HG02973 (cell line): ENCODE results near the gene ZFYVE28.
A peak's percentile ranks its signal among the peaks of the same experiment; 100 is the strongest.
"Not testable (repeated sequence)": the region's sequence is repeated elsewhere in the genome, so short reads cannot be mapped to it uniquely, and the experiment has no call there.

Experiments
- ATAC-seq: cut with Tn5 transposase; IDR thresholded peaks from one replicate; pipeline ENCODE4 v1.9.1; 2021; ENCODE audit warnings: moderate library complexity; ENCODE audit not compliant: unreplicated experiment

The ZFYVE28 gene

DNA sequence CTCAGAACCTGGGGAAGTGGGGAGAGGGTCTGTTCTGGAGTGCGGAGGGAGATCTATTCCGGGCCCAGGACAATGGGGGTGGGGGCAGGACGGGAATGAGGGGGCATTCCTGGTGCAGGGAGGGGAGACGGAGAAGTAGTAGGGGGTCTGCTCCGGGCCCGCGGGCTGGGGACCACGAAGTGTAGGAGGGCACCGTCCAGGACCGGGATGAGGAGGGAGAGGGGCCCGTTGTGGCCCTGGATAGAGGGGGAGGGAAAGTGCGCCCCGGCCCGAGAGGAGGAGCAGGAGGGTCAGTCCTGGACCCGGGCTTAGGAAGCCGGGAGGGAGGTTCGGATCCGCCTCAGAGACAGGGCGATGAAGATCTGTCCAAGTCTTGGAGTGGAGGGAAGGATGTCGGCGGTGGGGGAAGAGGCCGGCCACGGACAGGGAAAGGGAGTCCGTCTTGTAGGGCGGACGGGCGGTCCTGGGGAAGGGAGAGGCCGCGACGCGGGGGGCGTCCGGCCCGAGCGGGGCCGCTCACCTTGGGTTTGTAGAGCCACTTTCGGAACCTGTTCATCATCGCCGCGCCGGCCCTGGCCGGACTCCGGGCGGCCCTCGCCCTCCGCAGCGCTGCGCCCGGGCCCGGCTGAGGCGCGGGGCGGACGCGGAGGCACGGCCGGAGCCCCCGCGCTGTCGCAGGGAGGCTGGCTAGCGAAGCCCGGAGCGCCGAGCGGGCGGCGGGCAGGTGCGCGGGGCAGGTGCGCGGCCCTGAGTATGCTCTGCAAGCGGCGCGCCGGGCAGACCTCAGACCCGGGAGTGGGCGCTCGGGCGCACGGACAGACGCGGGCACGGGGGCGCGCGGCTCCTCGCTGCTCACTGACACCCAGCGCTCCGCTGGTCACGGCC, at the start of gene ZFYVE28:
TSS of gene ZFYVE28 (minus strand) at position 881 of the 885 bp plus-strand sequence. CDS start at position 559, 322 bp downstream.
- ATAC-seq = peak; percentile 31

DNA sequence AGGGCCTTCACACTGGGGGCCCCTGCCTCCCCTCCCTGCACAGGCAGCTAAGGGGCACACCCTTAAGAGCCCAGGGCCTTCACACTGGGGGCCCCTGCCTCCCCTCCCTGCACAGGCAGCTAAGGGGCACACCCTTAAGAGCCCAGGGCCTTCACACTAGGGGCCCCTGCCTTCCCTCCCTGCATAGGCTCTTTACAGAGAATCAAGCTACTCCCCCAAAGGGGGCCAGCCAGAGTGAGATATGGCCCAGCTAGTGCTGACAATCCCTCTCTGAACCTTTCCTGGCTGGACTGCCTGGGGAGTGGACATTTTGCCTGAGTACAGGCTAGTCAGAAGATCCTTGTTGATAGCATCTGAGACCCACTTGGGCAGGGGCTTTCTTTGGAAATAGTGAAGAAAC, 47.1 kb upstream of the ZFYVE28 start:
- ATAC-seq = not testable (repeated sequence)

DNA sequence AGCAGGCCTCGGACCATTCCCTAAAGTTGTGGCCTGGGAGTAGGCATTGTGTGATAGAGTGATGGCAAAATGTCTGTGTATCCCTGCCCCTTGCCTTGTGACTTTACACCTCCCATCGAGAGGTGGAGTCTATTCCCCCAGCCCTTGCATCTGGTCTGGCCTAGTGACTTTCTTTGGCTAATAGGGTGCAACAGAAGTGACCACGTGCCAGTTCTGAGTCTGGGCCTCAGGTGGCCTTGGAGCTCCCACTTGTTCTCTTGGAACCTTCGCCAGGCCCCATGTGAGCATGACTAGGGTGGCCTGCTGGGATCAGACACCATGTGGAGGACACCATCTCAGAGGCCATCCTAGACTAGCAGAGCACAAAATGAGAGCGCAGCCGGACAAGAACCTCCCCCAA, 46.6 kb upstream of the ZFYVE28 start:
- no peak for ATAC-seq

DNA sequence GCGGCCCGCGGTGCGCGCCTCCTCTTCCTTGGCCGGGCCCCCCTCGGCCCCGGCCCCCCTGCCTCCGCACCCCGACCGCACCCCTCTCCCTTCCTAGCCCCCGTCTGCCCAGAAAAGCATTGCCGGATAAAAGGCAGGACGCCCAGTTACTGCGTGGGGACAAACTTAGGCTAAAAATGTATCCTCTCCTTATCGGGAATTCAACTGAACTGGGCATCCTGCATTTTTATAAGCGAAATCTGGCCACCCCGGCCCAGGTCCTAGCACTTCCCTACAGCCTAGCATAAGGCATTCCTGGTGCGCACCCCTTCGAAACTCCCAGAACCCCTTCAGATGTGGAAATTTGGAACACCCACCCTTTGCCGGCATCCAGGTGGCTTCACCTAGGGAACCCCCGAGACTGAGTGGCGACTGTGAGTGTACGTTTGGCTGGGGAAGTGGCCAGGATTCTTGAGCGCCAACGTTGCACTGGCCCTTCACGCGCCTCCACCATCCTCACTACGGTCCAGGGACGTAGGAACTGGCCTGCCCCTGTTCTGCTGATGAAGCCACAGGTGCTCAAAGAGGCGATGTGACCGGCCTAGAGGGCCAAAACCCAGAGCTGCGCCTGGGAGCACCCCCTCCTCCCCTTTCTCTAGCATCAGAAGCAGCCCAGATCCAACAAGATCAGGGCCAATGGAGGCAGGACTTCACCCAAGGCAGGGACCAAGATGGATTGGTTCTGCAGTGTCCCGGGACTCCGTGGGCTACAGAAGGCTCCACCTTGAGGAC, 44.7 kb upstream of the ZFYVE28 start:
- no peak for ATAC-seq

DNA sequence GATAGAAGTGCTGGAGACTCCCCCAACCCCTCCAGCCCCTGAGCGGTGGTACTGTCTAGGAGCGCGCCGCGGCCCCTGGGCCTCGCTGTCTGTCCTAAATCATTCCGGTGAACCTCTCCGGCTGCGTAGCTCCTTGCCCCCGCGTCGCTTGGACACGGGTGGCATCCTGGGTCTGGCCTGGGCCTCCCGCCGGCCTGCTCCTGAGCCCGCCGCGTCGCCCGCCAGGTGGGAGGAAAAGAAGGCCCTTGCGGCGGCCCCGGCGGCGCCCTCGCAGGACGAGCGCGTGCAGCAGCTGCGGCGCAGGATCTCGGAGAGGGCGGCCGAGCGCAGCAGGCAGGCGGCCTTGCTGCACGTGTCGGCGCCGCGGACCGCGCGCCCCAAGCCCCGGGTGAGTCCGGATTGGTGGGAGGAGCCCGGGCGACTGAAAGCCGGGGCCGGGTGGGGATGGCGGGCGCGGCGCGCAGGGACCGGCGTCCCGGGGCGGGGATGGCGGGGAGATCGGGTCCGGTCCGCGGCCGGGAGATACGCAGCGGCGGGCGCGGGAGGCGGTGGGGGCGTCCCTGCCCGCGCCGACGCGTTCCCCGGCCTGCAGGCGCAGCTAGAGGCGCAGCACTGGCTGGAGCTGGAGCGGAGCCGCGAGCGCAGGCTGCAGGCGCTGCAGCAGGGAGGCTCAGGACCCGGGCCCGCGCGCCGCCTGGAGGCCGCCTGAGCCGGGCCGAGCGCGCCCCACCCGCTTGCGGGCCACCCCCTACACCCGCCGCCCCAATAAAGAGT, 44.0 kb upstream of the ZFYVE28 start:
- peak; percentile 66 for ATAC-seq

DNA sequence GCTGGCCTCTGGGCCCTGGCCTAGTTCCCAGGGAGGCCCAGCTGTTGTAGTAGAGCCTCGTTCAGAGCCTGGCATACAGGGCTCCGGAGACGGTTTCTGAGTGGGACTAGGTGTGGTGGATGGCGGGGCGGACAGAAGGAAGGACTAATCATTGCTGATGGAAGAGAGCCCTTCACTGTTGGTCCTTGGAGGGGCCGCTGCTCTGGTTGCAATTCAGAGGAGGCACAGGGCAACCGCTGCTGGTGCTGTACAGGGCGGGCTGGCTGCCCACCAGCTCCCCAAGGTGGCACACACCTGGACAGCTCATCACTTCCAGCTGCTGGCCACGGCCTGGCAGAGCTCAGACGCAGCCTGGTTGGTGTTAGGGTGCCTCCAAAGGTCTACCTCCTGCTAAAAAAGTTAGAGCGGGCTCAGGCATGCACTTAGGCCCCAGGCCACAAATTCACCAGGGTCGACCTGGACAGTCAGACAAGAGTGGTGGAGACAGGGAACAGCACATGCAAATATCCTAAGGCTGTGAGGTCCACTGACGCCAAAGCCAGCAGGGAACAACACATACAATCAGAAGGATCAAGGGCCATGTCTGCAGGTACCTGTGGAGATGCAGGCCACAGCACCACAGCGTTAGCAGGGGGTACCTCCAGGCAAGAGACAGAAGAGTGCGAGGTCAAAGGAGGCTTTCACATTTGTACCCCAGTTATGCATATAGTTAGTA, 43.0 kb upstream of the ZFYVE28 start:
- ATAC-seq = no peak

DNA sequence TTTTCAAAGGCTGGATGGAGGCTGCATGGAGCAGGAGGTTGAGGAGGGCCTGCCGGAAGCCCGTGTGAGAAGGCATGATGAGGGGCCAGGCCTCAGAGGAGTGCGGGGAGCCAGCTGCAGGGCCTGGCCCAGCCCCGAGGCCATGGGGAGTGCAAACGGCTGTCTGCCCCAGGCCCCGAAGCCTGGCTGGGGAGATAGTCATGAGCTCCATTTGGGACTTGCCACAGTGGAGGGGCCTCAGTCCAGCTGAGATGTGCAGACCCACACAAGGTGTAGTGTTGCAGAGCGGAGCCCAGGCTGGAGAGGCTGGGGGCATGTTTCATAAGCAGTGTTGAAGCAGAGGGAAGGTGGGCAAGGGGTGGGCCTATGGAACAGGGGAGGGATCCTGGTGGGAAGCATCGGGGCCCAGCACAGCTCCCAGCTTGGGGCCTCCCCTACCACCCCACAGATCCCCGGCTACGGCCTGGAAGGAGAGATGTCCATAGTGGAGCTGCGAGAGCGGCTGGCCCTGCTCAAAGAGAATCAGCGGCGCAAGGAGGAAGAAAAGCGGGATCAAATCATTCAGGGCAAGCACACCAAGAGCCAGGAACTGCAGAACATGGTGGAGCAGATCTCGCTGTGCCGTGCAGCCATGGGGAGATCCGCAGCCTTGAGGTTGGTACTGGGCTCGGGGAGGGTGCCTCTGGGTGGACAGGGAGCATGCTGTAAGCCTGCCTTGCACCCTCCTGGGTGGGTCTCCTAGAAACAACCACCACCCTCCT, 41.3 kb upstream of the ZFYVE28 start:
- ATAC-seq = no peak

DNA sequence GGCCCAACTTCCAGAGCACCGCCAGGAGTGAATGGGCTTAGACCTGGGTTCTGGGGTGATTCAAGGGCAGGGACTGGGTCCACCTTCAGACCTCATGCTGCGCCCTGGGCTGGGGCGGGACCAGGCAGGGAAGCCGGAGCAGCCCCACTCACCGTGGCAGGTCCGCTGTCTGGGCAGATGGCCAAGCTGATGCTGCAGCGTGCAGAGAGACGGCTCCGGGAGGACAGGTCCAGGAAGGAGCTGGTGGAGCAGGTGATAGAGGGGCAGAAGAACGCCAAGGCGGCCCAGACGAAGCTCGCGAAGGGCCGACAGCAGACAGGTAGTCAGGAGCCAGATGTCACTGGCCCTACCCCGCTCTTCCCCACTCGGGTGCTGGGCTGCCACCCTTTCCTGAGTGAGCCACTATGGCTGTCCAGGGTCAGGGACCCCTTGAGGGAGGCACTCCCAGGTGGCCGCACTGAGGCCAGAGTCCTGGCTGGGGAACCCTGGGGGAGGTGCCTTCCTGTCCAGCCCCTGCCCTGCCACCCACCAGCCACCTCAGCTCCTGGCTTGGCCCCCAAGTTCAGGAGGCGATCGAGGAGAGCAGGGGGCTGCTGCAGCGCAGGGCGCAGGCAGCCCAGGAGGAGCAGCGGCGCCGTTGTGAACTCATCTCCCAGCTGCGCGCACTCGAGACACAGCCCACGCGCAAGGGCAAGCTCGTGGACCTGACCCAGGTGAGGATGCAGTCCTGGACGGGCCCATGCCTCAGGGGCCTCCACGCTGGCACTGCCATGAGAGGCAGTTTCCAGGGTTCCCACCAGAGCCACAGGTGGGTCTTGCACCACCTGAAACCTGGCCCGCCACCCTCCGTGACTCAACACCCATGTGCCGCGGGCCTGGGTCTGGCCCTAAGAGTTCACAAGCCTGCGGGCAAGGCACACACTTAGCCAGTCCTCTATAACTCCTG, 40.4 kb upstream of the ZFYVE28 start:
- no peak for ATAC-seq

DNA sequence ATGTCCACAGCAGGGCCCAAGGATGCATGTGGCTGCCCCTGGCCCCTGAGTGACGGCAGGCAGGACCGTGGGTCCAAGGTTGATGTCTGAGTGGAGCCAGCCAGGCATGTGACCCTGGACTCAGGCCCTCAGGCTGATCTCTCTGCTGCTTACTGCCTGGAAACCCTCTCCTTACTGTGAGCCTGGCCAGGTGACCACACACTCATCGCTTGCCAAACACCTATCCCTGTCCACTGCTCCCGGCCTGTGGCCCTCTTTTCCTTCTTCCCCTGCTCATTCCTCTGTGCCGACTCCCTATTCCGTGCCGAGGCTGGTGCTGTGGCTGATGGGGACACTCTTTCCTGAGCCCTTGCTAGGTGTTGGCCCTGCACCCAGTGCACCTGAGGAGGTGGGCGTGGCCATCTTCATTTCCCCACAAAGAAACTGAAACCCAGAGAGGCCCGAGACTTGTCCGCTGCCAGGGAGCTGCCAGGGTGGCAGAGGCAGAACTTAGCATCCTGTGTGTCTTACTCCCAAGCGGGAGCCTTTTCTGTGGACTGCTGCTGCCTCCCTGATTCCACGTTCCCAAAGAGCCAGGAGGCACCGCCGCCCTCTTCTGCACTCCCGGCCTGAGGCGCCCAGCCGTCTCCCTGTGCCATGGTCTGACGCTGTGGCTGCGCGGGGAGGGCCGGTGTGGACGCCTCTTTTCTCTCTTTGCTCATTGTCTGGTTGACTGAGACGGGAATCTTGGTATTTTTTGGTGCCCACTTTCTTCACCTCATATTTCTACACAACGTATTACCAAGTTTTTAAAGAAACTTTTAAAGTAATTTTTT, 39.2 kb upstream of the ZFYVE28 start:
- ATAC-seq = no peak

DNA sequence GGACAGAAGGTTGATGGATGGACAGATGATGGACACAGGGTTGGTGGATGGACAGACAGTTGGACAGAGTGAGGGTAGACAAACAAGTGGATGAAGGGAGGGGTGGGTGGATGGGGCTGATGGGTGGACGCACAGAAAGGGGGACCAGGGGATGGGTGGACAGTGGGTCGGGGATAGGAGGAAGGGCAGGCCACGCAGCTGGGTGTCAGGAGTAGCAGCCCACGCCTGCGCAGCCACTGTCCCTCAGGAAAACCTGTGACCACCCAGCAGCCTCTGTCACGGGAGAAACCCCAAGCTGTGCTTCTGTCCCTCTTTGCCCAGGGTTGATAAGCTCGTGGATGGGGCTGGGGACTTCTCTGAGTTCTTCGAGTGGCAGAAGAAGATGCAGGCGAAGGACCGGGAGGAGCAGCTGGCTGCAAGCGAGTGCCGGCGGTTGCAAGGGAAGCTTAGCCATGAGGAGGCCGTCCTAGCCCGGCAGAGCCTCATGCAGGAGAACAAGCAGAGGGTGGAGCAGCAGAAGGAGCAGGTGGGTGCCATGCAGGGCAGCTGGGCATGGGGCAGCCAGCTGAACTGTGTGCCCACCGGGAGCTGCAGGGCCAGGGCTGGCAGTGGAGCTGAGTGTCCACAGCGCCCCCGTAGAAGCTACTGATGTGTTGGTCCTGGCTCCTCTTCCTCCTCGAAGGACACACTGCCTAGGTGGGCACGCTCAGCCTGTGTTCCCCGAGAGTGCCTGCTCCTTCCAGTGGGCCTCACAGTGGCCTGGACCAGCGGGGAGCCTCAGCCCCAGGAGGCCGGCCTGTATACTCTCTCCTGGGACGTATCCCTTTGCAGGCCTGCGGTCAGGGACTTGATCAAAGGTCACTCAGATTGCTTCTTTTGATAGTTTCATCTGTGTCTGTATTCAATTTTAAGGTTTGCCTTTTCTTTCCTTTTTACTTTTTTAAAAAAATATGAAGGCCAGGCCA, 33.7 kb upstream of the ZFYVE28 start:
- ATAC-seq = no peak

DNA sequence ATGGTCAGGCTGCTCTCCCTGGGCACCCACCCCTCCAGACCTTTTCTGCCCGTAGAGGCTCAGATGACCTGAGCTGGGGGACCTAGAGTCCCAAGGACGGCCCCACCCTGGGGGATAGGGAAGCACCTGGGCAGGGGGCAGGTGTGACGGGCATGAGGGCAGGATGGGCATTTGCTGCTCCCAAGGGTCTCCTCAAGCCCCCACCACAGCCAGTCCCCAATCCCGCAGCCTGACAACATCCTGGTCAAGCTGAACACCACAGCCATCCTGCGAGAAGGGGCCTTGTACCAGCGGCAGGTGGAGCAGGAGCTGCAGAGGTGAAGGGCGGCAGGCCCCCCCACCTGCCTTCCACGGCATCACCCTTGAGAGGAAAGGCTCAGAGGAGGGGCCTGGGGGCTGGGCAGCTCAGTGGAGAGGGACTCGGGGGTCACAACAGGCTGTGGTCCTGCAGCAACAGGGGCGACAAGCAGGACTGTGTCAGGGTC, 32.6 kb upstream of the ZFYVE28 start:
- no peak for ATAC-seq

DNA sequence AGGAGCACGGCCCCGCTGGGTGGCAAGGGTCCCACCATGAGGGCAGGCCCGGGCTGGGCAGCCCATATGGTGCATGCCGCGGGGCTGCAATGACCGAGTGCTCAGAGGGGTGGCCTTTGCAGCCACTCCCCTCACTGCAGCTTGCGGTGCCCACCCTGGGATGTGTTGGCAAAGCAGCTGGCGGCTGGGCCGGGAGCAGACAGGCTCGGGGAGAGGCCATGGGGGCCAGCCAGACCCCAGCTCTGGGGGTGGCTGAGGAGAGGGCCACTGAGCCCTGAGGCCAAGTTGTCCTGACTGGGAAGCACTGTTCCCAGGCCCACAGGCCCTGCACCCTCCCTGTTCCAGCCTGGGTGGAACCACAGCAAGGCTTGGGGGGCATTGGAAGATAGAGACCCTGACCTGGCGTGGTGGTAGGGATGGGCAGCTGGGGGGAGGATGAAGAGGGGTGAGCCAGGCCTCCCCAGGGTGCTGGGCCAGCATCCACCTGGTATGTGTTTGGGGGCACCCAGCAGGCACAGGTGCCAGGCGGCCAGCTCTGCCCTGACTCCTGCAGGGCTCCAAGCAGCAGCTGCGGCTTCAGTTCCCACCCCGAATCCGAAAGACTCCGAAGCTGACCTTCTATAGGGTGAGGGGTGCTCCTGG, 32.1 kb upstream of the ZFYVE28 start:
- no peak for ATAC-seq

DNA sequence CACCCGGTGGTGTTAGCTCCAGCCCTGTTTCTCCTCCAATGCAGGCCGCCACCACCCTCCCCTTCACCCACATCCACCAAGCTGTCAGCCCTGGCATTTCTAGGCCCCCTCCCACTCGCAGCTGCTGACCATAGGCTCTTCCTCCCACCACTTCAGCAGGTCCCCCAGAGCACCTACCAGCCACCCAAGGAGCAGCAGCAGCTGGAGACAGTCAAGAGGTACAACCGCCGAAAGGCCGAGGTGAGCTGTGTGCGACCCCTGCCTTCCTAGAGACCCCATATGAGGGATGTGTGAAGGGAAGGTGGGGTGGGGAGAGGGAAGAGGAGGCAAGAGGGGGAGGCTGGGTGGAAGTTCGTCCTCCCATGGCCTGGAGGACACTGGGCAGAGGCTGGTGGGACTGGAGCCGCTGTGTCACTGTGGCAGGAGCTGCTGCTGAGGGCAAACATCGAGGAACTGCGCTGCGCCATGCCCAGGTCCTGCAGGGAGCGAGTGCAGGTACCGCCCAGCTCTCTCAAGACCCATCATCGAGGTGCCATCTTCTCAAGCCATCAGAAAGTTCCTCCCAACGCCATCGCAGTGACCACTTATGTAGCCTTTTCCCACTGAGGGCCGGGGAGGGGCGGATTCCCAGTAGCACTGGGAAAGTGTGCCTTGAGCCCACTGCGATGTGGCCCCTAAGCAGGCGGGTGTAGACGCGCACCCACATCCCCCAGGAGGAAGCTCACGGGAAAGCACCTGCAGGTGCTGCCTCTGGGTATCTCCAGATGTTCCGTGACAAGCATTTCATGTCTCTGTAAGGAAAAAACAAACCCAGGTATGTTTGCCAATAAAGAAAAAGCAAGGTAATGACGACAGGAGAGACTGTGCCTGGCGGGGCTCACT, 31.3 kb upstream of the ZFYVE28 start:
- ATAC-seq = no peak

DNA sequence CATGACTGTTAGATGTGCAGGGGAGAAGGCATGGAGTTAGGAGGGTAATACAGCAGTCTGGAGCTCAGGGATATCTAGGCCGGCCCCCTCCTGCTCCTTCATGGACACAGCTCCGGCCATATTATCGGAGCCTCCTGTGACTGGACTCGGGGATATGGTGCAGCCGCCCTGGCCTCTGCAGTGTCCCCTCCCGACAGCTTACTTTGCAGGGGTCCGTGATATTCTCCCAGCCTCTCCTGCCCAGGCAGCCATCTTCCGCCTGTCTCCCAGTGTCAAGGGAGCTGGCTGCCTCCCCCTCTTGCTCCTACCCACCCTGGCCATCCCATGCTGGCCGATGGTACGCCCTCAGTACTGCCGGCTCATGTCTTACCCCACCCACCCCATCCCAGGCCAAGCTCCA, 30.6 kb upstream of the ZFYVE28 start:
- no peak for ATAC-seq

DNA sequence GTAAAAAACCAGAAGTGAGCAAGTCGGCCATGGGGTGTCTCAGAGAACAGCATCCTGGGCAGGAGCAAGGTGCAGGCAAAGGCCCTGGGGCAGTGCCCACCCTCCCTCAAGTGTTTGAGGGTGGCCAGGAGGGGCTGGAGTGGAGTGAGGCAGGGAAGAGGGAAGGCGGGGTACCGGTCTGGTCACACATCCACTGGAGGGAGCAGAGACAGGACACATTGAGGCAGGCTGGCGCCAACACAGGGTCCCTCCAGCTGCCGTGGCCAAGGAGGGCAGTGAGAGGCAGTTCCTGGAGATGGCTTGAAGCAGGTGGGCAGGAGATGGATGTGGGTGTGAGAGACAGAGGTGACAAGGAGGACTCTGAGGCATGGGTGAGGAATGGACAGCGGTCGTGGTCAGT, 30.1 kb upstream of the ZFYVE28 start:
- ATAC-seq = no peak
